Endothelial cell (in vitro differentiated cells): ENCODE measurements around the gene VRTN. TPM values are rescaled to one million over a fixed set of nuclear protein-coding genes. Genes with fewer than 3 reads are reported as not detected.

Experiments
- DNase-seq: peaks from one replicate; pipeline ENCODE4 v3.0.0; 2021; ENCODE audit warnings: low spot score
- H3K27ac Mint-ChIP-seq: one replicate; pipeline ENCODE4 v1.8.0; 2021; ENCODE audit warnings: mixed read lengths, inconsistent platforms; ENCODE audit not compliant: unreplicated experiment
- H3K27me3 Mint-ChIP-seq: one replicate; pipeline ENCODE4 v1.8.0; 2021; ENCODE audit warnings: mild to moderate bottlenecking, moderate library complexity, mixed read lengths, inconsistent platforms; ENCODE audit not compliant: unreplicated experiment
- H3K36me3 Mint-ChIP-seq: one replicate; pipeline ENCODE4 v1.8.0; 2021; ENCODE audit warnings: mild to moderate bottlenecking, low read depth, mixed read lengths, inconsistent platforms; ENCODE audit not compliant: unreplicated experiment
- H3K4me1 Mint-ChIP-seq: one replicate; pipeline ENCODE4 v1.8.0; 2021; ENCODE audit warnings: mild to moderate bottlenecking, mixed read lengths, inconsistent platforms; ENCODE audit not compliant: unreplicated experiment
- H3K4me3 Mint-ChIP-seq: one replicate; pipeline ENCODE4 v1.8.0; 2021; ENCODE audit warnings: mild to moderate bottlenecking, mixed read lengths, inconsistent platforms; ENCODE audit not compliant: unreplicated experiment
- H3K9me3 Mint-ChIP-seq: one replicate; pipeline ENCODE4 v1.8.0; 2021; ENCODE audit warnings: mixed read lengths, inconsistent platforms; ENCODE audit not compliant: unreplicated experiment
- total RNA-seq: library from RNA; stranded (reverse); fragmentation: NEBNext Ultra II Directional; extraction: Animal tissue kit (Norgen Biotek cat#: 25700); gene quantifications from one replicate; pipeline ENCODE4 v1.2.1, GENCODE V29; 2021; ENCODE audit not compliant: unreplicated experiment
- TF ChIP-seq, protein P1 (sequence below): fragments of 200-600 bp; sonication (generic); IDR thresholded peaks from one replicate; pipeline ENCODE4 v1.5.0; 2021; ENCODE audit warnings: antibody characterized with exemption; ENCODE audit not compliant: unreplicated experiment

VRTN gene
- total RNA-seq, 1 donor from 2014 or later = 4.3 TPM

GRCh38 chr14:74358176-74358829 lies 10.0 kb downstream of the VRTN start:
- no peak overlapping the region for H3K4me3 Mint-ChIP-seq
- H3K4me1 Mint-ChIP-seq = peaks cover 4% of the 10 kb centered on the region
- TF ChIP-seq, protein P1, sequence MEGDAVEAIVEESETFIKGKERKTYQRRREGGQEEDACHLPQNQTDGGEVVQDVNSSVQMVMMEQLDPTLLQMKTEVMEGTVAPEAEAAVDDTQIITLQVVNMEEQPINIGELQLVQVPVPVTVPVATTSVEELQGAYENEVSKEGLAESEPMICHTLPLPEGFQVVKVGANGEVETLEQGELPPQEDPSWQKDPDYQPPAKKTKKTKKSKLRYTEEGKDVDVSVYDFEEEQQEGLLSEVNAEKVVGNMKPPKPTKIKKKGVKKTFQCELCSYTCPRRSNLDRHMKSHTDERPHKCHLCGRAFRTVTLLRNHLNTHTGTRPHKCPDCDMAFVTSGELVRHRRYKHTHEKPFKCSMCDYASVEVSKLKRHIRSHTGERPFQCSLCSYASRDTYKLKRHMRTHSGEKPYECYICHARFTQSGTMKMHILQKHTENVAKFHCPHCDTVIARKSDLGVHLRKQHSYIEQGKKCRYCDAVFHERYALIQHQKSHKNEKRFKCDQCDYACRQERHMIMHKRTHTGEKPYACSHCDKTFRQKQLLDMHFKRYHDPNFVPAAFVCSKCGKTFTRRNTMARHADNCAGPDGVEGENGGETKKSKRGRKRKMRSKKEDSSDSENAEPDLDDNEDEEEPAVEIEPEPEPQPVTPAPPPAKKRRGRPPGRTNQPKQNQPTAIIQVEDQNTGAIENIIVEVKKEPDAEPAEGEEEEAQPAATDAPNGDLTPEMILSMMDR = no peak
- no peak overlapping the region for H3K27ac Mint-ChIP-seq
- no peaks in the 10 kb centered on the region for H3K9me3 Mint-ChIP-seq
- H3K36me3 Mint-ChIP-seq = peaks cover 11% of the 10 kb centered on the region
- peaks cover 5% of the 10 kb centered on the region for H3K27me3 Mint-ChIP-seq
- no peak for DNase-seq

DNA sequence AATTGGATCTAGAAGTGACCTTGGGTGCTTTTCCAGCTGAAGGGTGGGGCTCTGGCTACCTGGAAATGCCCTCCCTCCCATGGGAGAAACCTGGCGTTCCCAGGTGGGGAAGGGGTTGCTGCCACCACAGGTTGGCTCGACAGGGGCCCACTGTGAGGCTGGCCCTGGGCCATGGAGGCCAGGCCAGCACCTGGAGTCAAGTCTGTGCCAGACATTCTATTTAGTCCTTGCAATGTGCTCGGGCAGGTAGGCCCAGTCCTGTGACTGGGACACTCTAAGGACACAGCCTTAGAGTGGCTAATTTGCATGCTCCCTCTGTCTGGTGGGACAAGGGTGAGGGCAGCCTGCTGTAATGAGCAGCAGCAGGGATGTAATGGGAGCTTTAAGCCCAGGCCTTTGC lies 11.9 kb downstream of the VRTN start:
- no peak for DNase-seq
- Mint-ChIP-seq H3K4me1 (peaks cover 4% of the 10 kb centered on the region), H3K27me3 (peaks cover 5% of the 10 kb centered on the region), H3K9me3 (no peaks in the 10 kb centered on the region), H3K27ac (no peak overlapping the region), H3K4me3 (no peak overlapping the region), H3K36me3 (peaks cover 11% of the 10 kb centered on the region)
- TF ChIP-seq, protein P1 = no peak

GRCh38 chr14:74362361-74362915 lies 14.2 kb downstream of the VRTN start:
- TF ChIP-seq, protein P1 = peak; percentile 97
- peak; percentile 85 for DNase-seq
- Mint-ChIP-seq H3K36me3 (peaks cover 6% of the 10 kb centered on the region), H3K4me3 (no peak overlapping the region), H3K4me1 (peaks cover 2% of the 10 kb centered on the region), H3K27ac (no peak overlapping the region), H3K27me3 (peaks cover 3% of the 10 kb centered on the region), H3K9me3 (no peaks in the 10 kb centered on the region)

DNA sequence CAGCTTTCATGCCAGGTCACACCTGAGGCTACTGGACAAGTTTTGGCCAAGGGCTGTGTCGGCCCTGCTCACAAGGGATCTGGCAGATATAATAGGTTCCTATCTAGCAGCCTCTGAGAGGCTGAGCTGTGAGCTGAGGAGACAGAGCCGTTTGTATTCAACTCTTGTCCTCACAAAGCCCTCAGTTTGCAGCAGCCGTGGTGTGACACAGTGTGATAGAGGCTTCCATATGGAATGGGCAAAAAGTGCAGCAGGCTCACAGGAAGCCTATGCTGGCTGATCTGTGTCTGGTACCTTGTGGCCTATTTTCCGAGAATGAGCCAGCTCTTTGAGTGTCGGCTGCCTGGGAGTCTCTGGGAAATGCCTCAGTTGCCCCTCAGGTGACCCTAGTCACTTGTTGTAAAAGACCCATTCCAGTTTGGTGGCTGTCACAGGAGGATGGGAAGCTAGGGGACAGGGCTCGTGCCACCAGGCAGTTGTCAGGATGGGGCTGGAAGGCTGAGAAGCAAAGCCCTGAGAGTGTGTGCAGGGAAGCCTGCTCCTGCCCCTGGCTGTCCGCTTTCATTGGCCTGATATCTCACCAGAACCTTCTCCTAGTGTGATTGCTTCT lies 16.1 kb downstream of the VRTN start:
- TF ChIP-seq, protein P1 = no peak
- Mint-ChIP-seq H3K9me3 (no peaks in the 10 kb centered on the region), H3K4me3 (no peak overlapping the region), H3K27ac (no peak overlapping the region), H3K36me3 (peaks cover under 1% of the 10 kb centered on the region), H3K27me3 (peaks cover 4% of the 10 kb centered on the region), H3K4me1 (peaks cover 5% of the 10 kb centered on the region)
- no peak for DNase-seq

- Mint-ChIP-seq H3K36me3 (no peaks in the 10 kb centered on the region), H3K9me3 (no peaks in the 10 kb centered on the region), H3K4me3 (no peak overlapping the region), H3K27ac (no peak overlapping the region), H3K4me1 (peaks cover 13% of the 10 kb centered on the region), H3K27me3 (peaks cover 8% of the 10 kb centered on the region)
- DNase-seq = no peak
- TF ChIP-seq, protein P1 = no peak
These were observed 19.8 kb downstream of the VRTN start for GRCh38 chr14:74368026-74368425.
